ENCODE measurements around the gene CTSF.
"Not testable (repeated sequence)": the region's sequence is repeated elsewhere in the genome, so short reads cannot be mapped to it uniquely, and the experiment has no call there.

CTSF gene

GRCh38 chr11:66600631-66601233 is 32.3 kb upstream of the CTSF start:
- H3K27me3 ChIP-seq (ENCODE audit: low read depth, low read length): no peaks in the 10 kb centered on the region
- H3K9me3 ChIP-seq (ENCODE audit: control insufficient read depth in 1 of 2, low read length in 2 of 2): no peaks in the 10 kb centered on the region
- H3K36me3 ChIP-seq (ENCODE audit: control insufficient read depth in 1 of 2, insufficient read depth in 2 of 2, low read length in 2 of 2): peaks cover 8 to 41% of the 10 kb centered on the region in 2 donors
- H3K4me3 ChIP-seq (ENCODE audit: low read depth in 1 of 2, low read length in 2 of 2): no peak overlapping the region
- peaks cover 0 to 17% of the 10 kb centered on the region in 2 donors for H3K4me1 ChIP-seq (ENCODE audit: control insufficient read depth in 1 of 2, insufficient read depth in 2 of 2, low read length in 2 of 2)
- H3K27ac ChIP-seq (ENCODE audit: low read length): no peak overlapping the region

GRCh38 chr11:66600219-66600618 is 31.8 kb upstream of the CTSF start:
- Histone ChIP-seq H3K4me1 (ENCODE audit: control insufficient read depth in 1 of 2, insufficient read depth in 2 of 2, low read length in 2 of 2) (peaks cover 0 to 23% of the 10 kb centered on the region in 2 donors), H3K36me3 (ENCODE audit: control insufficient read depth in 1 of 2, insufficient read depth in 2 of 2, low read length in 2 of 2) (peaks cover 8 to 36% of the 10 kb centered on the region in 2 donors), H3K27ac (ENCODE audit: low read length) (no peak overlapping the region)

GRCh38 chr11:66598993-66599392 is 30.6 kb upstream of the CTSF start:
- H3K36me3 ChIP-seq (ENCODE audit: control insufficient read depth in 1 of 2, insufficient read depth in 2 of 2, low read length in 2 of 2): peaks cover 8 to 27% of the 10 kb centered on the region in 2 donors
- H3K4me1 ChIP-seq (ENCODE audit: control insufficient read depth in 1 of 2, insufficient read depth in 2 of 2, low read length in 2 of 2): peaks cover 0 to 32% of the 10 kb centered on the region in 2 donors
- H3K27ac ChIP-seq (ENCODE audit: low read length): no peak overlapping the region

More at GRCh38 chr11:66600219-66600618, 31.8 kb upstream of the CTSF start:
- no peaks in the 10 kb centered on the region for H3K9me3 ChIP-seq (ENCODE audit: control insufficient read depth in 1 of 2, low read length in 2 of 2)
- H3K27me3 ChIP-seq (ENCODE audit: low read depth, low read length): no peaks in the 10 kb centered on the region
- no peak overlapping the region for H3K4me3 ChIP-seq (ENCODE audit: low read depth in 1 of 2, low read length in 2 of 2)

GRCh38 chr11:66595245-66595904 is 27.0 kb upstream of the CTSF start:
- H3K27me3 ChIP-seq (ENCODE audit: low read depth, low read length): no peaks in the 10 kb centered on the region
- H3K4me1 ChIP-seq (ENCODE audit: control insufficient read depth in 1 of 2, insufficient read depth in 2 of 2, low read length in 2 of 2): peaks cover 5 to 32% of the 10 kb centered on the region in 2 donors
- peaks cover 7 to 15% of the 10 kb centered on the region in 2 donors for H3K36me3 ChIP-seq (ENCODE audit: control insufficient read depth in 1 of 2, insufficient read depth in 2 of 2, low read length in 2 of 2)
- H3K27ac ChIP-seq (ENCODE audit: low read length): peak overlapping the region; percentile 58
- no peaks in the 10 kb centered on the region for H3K9me3 ChIP-seq (ENCODE audit: control insufficient read depth in 1 of 2, low read length in 2 of 2)
- H3K4me3 ChIP-seq (ENCODE audit: low read depth in 1 of 2, low read length in 2 of 2): peak overlapping the region in 1 of 2 donors; percentile 7

More at GRCh38 chr11:66598993-66599392, 30.6 kb upstream of the CTSF start:
- no peaks in the 10 kb centered on the region for H3K27me3 ChIP-seq (ENCODE audit: low read depth, low read length)
- no peak overlapping the region for H3K4me3 ChIP-seq (ENCODE audit: low read depth in 1 of 2, low read length in 2 of 2)
- H3K9me3 ChIP-seq (ENCODE audit: control insufficient read depth in 1 of 2, low read length in 2 of 2): no peaks in the 10 kb centered on the region

- H3K4me3 ChIP-seq (ENCODE audit: low read depth in 1 of 2, low read length in 2 of 2): peak overlapping the region; percentile 64 to 92
- H3K27me3 ChIP-seq (ENCODE audit: low read depth, low read length): no peaks in the 10 kb centered on the region
- no peaks in the 10 kb centered on the region for H3K9me3 ChIP-seq (ENCODE audit: control insufficient read depth in 1 of 2, low read length in 2 of 2)
- H3K36me3 ChIP-seq (ENCODE audit: control insufficient read depth in 1 of 2, insufficient read depth in 2 of 2, low read length in 2 of 2): no peaks in the 10 kb centered on the region
- peak overlapping the region; percentile 79 for H3K27ac ChIP-seq (ENCODE audit: low read length)
- peaks cover 5 to 32% of the 10 kb centered on the region in 2 donors for H3K4me1 ChIP-seq (ENCODE audit: control insufficient read depth in 1 of 2, insufficient read depth in 2 of 2, low read length in 2 of 2)
Measured at GRCh38 chr11:66593650-66594049, 25.2 kb upstream of the CTSF start.

- Histone ChIP-seq H3K4me3 (ENCODE audit: low read depth in 1 of 2, low read length in 2 of 2) (peak overlapping the region; percentile 64 to 92), H3K9me3 (ENCODE audit: control insufficient read depth in 1 of 2, low read length in 2 of 2) (no peaks in the 10 kb centered on the region), H3K27ac (ENCODE audit: low read length) (peak overlapping the region; percentile 79), H3K36me3 (ENCODE audit: control insufficient read depth in 1 of 2, insufficient read depth in 2 of 2, low read length in 2 of 2) (no peaks in the 10 kb centered on the region), H3K27me3 (ENCODE audit: low read depth, low read length) (no peaks in the 10 kb centered on the region), H3K4me1 (ENCODE audit: control insufficient read depth in 1 of 2, insufficient read depth in 2 of 2, low read length in 2 of 2) (peaks cover 5 to 32% of the 10 kb centered on the region in 2 donors)
Measured at GRCh38 chr11:66593303-66593635, 24.9 kb upstream of the CTSF start.

GRCh38 chr11:66592457-66593302 is 24.3 kb upstream of the CTSF start, which contains the start of the genes CCDC87 and CCS:
CCDC87 (minus strand) TSS chr11:66593063; CDS start chr11:66593015, 48 bp downstream.
CCS (plus strand) TSS chr11:66593185; CDS start chr11:66593262, 77 bp downstream.
- Histone ChIP-seq H3K4me1 (ENCODE audit: control insufficient read depth in 1 of 2, insufficient read depth in 2 of 2, low read length in 2 of 2) (peaks cover 5 to 32% of the 10 kb centered on the region in 2 donors), H3K9me3 (ENCODE audit: control insufficient read depth in 1 of 2, low read length in 2 of 2) (no peaks in the 10 kb centered on the region), H3K36me3 (ENCODE audit: control insufficient read depth in 1 of 2, insufficient read depth in 2 of 2, low read length in 2 of 2) (no peaks in the 10 kb centered on the region), H3K27me3 (ENCODE audit: low read depth, low read length) (no peaks in the 10 kb centered on the region), H3K4me3 (ENCODE audit: low read depth in 1 of 2, low read length in 2 of 2) (peak within 1 kb of the TSS; percentile 64 to 92), H3K27ac (ENCODE audit: low read length) (peak within 1 kb of the TSS; percentile 79)

- no peaks in the 10 kb centered on the region for H3K27me3 ChIP-seq (ENCODE audit: low read depth, low read length)
- no peak overlapping the region for H3K27ac ChIP-seq (ENCODE audit: low read length)
- no peak overlapping the region for H3K4me3 ChIP-seq (ENCODE audit: low read depth in 1 of 2, low read length in 2 of 2)
- no peaks in the 10 kb centered on the region for H3K9me3 ChIP-seq (ENCODE audit: control insufficient read depth in 1 of 2, low read length in 2 of 2)
- H3K4me1 ChIP-seq (ENCODE audit: control insufficient read depth in 1 of 2, insufficient read depth in 2 of 2, low read length in 2 of 2): peaks cover 5 to 30% of the 10 kb centered on the region in 2 donors
- no peaks in the 10 kb centered on the region for H3K36me3 ChIP-seq (ENCODE audit: control insufficient read depth in 1 of 2, insufficient read depth in 2 of 2, low read length in 2 of 2)
Measured at GRCh38 chr11:66591175-66591574, 22.8 kb upstream of the CTSF start.

- Histone ChIP-seq H3K4me3 (ENCODE audit: low read depth in 1 of 2, low read length in 2 of 2) (no peak overlapping the region), H3K36me3 (ENCODE audit: control insufficient read depth in 1 of 2, insufficient read depth in 2 of 2, low read length in 2 of 2) (no peaks in the 10 kb centered on the region), H3K4me1 (ENCODE audit: control insufficient read depth in 1 of 2, insufficient read depth in 2 of 2, low read length in 2 of 2) (peaks cover 5 to 20% of the 10 kb centered on the region in 2 donors), H3K27me3 (ENCODE audit: low read depth, low read length) (no peaks in the 10 kb centered on the region), H3K9me3 (ENCODE audit: control insufficient read depth in 1 of 2, low read length in 2 of 2) (no peaks in the 10 kb centered on the region), H3K27ac (ENCODE audit: low read length) (no peak overlapping the region)
Measured at GRCh38 chr11:66589996-66590675, 21.7 kb upstream of the CTSF start.

GRCh38 chr11:66589315-66589714 is 20.9 kb upstream of the CTSF start:
- not testable (repeated sequence) for H3K36me3 ChIP-seq (ENCODE audit: control insufficient read depth in 1 of 2, insufficient read depth in 2 of 2, low read length in 2 of 2); H3K4me3 ChIP-seq (ENCODE audit: low read depth in 1 of 2, low read length in 2 of 2); H3K27ac ChIP-seq (ENCODE audit: low read length); H3K9me3 ChIP-seq (ENCODE audit: control insufficient read depth in 1 of 2, low read length in 2 of 2); H3K27me3 ChIP-seq (ENCODE audit: low read depth, low read length)
- peaks cover 5 to 14% of the 10 kb centered on the region in 2 donors for H3K4me1 ChIP-seq (ENCODE audit: control insufficient read depth in 1 of 2, insufficient read depth in 2 of 2, low read length in 2 of 2)

- Histone ChIP-seq H3K27me3 (ENCODE audit: low read depth, low read length) (no peaks in the 10 kb centered on the region), H3K9me3 (ENCODE audit: control insufficient read depth in 1 of 2, low read length in 2 of 2) (no peaks in the 10 kb centered on the region), H3K4me3 (ENCODE audit: low read depth in 1 of 2, low read length in 2 of 2) (no peak overlapping the region), H3K4me1 (ENCODE audit: control insufficient read depth in 1 of 2, insufficient read depth in 2 of 2, low read length in 2 of 2) (no peaks in the 10 kb centered on the region), H3K36me3 (ENCODE audit: control insufficient read depth in 1 of 2, insufficient read depth in 2 of 2, low read length in 2 of 2) (no peaks in the 10 kb centered on the region), H3K27ac (ENCODE audit: low read length) (no peak overlapping the region)
Measured at GRCh38 chr11:66586136-66586535, 17.7 kb upstream of the CTSF start.
